ENCODE measurements around the gene TRNAU1AP.

DNA sequence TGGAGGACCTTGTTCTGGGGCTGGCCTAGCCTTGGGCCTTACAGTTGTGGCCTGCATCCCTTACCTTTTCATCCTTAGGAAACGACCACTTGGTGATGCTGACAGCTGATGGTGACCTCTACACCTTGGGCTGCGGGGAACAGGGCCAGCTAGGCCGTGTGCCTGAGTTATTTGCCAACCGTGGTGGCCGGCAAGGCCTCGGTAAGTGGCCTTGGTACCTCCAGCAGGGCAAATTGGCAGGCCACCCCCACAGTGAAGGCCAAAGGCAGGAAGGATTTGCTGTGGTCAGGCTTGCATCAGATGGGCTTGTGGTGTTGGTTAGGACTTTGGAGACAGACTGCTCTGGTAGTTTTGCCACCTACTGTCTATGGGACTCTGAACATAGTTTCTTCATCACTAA lies 17.7 kb upstream of the TRNAU1AP start:
- TF ChIP-seq SKIL (CRISPR knock-in tag; IDR thresholded peaks at IDR 0.05; ENCODE audit: borderline replicate concordance) (no peak), NFYB (CRISPR knock-in tag; IDR thresholded peaks at IDR 0.05) (no peak), STAG1 (CRISPR knock-in tag; IDR thresholded peaks at IDR 0.05) (no peak), ZFP1 (CRISPR knock-in tag; IDR thresholded peaks at IDR 0.05) (no peak), CTCF (CRISPR knock-in tag; IDR thresholded peaks at IDR 0.05) (no peak), ZNF644 (CRISPR knock-in tag; IDR thresholded peaks at IDR 0.05; ENCODE audit: low read depth) (no peak), NBN (conservative IDR thresholded peaks at IDR 0.05) (no peak), YEATS2 (CRISPR knock-in tag; IDR thresholded peaks at IDR 0.05; ENCODE audit: borderline replicate concordance) (no peak), SMARCC2 (IDR thresholded peaks at IDR 0.05) (no peak), ZBTB10 (CRISPR knock-in tag; IDR thresholded peaks at IDR 0.05; ENCODE audit: borderline replicate concordance) (no peak), ZFP36 (IDR thresholded peaks at IDR 0.05; ENCODE audit: borderline replicate concordance, low read depth, low read length, partially characterized antibody) (no peak)
- TF ChIP-seq, protein P1, sequence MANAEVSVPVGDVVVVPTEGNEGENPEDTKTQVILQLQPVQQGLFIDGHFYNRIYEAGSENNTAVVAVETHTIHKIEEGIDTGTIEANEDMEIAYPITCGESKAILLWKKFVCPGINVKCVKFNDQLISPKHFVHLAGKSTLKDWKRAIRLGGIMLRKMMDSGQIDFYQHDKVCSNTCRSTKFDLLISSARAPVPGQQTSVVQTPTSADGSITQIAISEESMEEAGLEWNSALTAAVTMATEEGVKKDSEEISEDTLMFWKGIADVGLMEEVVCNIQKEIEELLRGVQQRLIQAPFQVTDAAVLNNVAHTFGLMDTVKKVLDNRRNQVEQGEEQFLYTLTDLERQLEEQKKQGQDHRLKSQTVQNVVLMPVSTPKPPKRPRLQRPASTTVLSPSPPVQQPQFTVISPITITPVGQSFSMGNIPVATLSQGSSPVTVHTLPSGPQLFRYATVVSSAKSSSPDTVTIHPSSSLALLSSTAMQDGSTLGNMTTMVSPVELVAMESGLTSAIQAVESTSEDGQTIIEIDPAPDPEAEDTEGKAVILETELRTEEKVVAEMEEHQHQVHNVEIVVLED (CRISPR knock-in tag; IDR thresholded peaks at IDR 0.05; ENCODE audit: borderline replicate concordance), result no peak
- TF ChIP-seq, protein P2, sequence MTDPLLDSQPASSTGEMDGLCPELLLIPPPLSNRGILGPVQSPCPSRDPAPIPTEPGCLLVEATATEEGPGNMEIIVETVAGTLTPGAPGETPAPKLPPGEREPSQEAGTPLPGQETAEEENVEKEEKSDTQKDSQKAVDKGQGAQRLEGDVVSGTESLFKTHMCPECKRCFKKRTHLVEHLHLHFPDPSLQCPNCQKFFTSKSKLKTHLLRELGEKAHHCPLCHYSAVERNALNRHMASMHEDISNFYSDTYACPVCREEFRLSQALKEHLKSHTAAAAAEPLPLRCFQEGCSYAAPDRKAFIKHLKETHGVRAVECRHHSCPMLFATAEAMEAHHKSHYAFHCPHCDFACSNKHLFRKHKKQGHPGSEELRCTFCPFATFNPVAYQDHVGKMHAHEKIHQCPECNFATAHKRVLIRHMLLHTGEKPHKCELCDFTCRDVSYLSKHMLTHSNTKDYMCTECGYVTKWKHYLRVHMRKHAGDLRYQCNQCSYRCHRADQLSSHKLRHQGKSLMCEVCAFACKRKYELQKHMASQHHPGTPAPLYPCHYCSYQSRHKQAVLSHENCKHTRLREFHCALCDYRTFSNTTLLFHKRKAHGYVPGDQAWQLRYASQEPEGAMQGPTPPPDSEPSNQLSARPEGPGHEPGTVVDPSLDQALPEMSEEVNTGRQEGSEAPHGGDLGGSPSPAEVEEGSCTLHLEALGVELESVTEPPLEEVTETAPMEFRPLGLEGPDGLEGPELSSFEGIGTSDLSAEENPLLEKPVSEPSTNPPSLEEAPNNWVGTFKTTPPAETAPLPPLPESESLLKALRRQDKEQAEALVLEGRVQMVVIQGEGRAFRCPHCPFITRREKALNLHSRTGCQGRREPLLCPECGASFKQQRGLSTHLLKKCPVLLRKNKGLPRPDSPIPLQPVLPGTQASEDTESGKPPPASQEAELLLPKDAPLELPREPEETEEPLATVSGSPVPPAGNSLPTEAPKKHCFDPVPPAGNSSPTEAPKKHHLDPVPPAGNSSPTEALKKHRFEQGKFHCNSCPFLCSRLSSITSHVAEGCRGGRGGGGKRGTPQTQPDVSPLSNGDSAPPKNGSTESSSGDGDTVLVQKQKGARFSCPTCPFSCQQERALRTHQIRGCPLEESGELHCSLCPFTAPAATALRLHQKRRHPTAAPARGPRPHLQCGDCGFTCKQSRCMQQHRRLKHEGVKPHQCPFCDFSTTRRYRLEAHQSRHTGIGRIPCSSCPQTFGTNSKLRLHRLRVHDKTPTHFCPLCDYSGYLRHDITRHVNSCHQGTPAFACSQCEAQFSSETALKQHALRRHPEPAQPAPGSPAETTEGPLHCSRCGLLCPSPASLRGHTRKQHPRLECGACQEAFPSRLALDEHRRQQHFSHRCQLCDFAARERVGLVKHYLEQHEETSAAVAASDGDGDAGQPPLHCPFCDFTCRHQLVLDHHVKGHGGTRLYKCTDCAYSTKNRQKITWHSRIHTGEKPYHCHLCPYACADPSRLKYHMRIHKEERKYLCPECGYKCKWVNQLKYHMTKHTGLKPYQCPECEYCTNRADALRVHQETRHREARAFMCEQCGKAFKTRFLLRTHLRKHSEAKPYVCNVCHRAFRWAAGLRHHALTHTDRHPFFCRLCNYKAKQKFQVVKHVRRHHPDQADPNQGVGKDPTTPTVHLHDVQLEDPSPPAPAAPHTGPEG (CRISPR knock-in tag; IDR thresholded peaks at IDR 0.05), result no peak
- TF ChIP-seq, protein P3, sequence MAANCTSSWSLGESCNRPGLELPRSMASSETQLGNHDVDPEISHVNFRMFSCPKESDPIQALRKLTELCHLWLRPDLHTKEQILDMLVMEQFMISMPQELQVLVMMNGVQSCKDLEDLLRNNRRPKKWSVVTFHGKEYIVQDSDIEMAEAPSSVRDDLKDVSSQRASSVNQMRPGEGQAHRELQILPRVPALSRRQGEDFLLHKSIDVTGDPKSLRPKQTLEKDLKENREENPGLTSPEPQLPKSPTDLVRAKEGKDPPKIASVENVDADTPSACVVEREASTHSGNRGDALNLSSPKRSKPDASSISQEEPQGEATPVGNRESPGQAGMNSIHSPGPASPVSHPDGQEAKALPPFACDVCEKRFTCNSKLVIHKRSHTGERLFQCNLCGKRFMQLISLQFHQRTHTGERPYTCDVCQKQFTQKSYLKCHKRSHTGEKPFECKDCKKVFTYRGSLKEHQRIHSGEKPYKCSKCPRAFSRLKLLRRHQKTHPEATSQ (CRISPR knock-in tag; IDR thresholded peaks at IDR 0.05; ENCODE audit: borderline replicate concordance), result no peak
